ENCODE data around the gene CTIF. TPM values are rescaled to one million over a fixed set of nuclear protein-coding genes. Genes with fewer than 3 reads are reported as not detected.

CTIF gene
- total RNA-seq, 1 donor from 2014 or later: 137 TPM

DNA sequence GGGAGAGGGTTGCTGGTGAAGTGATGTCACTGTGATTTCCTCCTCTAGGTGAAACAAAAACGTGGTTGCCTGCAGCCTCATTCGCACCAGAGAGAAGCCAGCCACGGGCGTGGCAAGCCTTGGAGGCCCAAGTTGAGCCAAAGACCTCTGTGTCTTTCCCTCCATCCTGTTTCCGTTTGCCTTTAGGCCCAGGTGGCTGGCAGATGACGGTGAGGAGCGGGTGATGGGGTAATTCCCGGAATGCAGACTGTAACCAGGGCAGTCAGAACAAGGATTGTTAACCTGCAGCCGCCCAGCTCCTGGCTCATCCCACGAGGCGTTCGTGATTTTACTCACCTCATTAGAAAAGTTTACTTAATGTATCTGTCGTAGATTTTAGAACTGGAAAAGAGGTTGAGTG, 14.4 kb downstream of the CTIF start:
- peaks cover 5% of the 10 kb centered on the region for H3K27me3 Mint-ChIP-seq (ENCODE audit: unreplicated experiment)
- TF ChIP-seq, protein P1, sequence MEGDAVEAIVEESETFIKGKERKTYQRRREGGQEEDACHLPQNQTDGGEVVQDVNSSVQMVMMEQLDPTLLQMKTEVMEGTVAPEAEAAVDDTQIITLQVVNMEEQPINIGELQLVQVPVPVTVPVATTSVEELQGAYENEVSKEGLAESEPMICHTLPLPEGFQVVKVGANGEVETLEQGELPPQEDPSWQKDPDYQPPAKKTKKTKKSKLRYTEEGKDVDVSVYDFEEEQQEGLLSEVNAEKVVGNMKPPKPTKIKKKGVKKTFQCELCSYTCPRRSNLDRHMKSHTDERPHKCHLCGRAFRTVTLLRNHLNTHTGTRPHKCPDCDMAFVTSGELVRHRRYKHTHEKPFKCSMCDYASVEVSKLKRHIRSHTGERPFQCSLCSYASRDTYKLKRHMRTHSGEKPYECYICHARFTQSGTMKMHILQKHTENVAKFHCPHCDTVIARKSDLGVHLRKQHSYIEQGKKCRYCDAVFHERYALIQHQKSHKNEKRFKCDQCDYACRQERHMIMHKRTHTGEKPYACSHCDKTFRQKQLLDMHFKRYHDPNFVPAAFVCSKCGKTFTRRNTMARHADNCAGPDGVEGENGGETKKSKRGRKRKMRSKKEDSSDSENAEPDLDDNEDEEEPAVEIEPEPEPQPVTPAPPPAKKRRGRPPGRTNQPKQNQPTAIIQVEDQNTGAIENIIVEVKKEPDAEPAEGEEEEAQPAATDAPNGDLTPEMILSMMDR (IDR thresholded peaks at IDR 0.05; ENCODE audit: partially characterized antibody, unreplicated experiment): no peak
- peaks cover 29% of the 10 kb centered on the region for H3K4me1 Mint-ChIP-seq (ENCODE audit: low read depth, unreplicated experiment)
- DNase-seq: no peak
- H3K9me3 Mint-ChIP-seq (ENCODE audit: unreplicated experiment): peaks cover 4% of the 10 kb centered on the region
- peaks cover 14% of the 10 kb centered on the region for H3K36me3 Mint-ChIP-seq (ENCODE audit: unreplicated experiment)
- H3K27ac Mint-ChIP-seq (ENCODE audit: unreplicated experiment): no peak overlapping the region
- no peak overlapping the region for H3K4me3 Mint-ChIP-seq (ENCODE audit: unreplicated experiment)

DNA sequence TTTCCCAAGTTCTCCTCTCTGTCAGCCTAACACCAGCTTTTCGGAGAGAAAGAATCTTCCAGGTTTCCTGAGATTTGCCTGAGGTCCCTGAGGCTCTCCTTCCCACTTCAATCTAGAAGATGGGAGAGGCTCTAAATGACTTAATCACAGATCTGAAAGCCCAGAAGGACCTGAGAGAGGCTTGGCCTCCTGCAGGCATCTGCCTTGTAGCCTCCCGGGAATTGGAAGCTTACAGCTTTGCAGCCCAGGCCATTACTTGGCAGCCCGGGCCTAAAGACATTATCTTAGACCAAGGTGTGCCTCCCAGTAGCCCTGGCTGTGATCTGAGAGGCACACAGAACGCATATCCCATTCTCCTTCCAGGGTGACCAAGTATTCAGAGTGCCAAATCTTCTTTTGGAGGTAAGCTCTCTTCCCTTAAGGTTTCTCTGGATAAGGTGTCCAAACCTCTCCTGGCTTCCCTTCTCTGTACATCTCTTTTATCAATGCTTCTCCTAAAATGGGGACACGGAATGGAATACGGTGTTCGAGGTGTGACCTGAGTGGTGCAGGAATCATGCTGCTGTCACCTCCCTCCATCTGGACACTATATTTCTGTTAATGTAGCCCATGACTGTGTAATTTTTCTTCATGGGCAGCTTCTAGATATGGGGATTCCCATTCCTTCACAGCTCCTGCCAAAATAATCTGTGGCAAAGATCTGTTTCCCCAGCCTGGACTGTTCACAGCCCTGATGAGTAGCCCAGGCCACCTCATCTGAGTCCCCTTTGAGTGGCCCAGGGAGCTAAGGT, 16.0 kb downstream of the CTIF start:
- H3K9me3 Mint-ChIP-seq (ENCODE audit: unreplicated experiment): peaks cover 4% of the 10 kb centered on the region
- H3K27ac Mint-ChIP-seq (ENCODE audit: unreplicated experiment): peak overlapping the region; percentile 39
- H3K27me3 Mint-ChIP-seq (ENCODE audit: unreplicated experiment): peaks cover 5% of the 10 kb centered on the region
- H3K4me1 Mint-ChIP-seq (ENCODE audit: low read depth, unreplicated experiment): peaks cover 19% of the 10 kb centered on the region
- peaks cover 14% of the 10 kb centered on the region for H3K36me3 Mint-ChIP-seq (ENCODE audit: unreplicated experiment)
- H3K4me3 Mint-ChIP-seq (ENCODE audit: unreplicated experiment): peak overlapping the region; percentile 42
- DNase-seq: peak; percentile 54
- TF ChIP-seq, protein P1 (IDR thresholded peaks at IDR 0.05; ENCODE audit: partially characterized antibody, unreplicated experiment): no peak

DNA sequence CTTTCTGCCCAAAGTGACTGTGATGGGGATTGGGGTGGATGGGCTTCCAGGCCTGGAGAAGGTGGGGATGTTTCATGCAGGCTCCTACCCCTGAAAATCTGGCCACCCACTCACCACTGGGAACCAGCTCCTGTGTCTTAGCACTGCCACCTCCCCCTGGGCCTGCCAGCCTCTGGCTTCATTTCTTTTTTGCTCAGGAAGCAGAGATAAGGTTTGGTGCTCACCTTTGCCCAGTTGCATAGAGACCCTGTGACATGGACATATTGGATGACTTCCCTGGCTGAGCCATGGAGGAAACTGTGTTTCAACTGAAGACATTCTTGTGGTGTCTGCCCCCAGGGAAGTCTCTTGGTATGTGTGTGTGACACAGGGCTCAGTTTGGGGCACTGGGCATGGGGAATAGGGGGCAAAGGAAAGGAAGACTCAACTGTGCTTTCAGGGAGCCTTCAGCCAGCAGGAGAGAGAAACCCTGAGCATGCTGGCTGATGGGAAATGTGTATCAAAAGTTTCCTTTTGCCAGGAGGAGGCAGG, 16.7 kb downstream of the CTIF start:
- Mint-ChIP-seq H3K27ac (ENCODE audit: unreplicated experiment) (no peak overlapping the region), H3K4me3 (ENCODE audit: unreplicated experiment) (no peak overlapping the region), H3K4me1 (ENCODE audit: low read depth, unreplicated experiment) (peaks cover 18% of the 10 kb centered on the region), H3K9me3 (ENCODE audit: unreplicated experiment) (peaks cover 4% of the 10 kb centered on the region), H3K36me3 (ENCODE audit: unreplicated experiment) (peaks cover 12% of the 10 kb centered on the region), H3K27me3 (ENCODE audit: unreplicated experiment) (peaks cover 3% of the 10 kb centered on the region)
- TF ChIP-seq, protein P1 (IDR thresholded peaks at IDR 0.05; ENCODE audit: partially characterized antibody, unreplicated experiment): no peak
- DNase-seq: no peak

DNA sequence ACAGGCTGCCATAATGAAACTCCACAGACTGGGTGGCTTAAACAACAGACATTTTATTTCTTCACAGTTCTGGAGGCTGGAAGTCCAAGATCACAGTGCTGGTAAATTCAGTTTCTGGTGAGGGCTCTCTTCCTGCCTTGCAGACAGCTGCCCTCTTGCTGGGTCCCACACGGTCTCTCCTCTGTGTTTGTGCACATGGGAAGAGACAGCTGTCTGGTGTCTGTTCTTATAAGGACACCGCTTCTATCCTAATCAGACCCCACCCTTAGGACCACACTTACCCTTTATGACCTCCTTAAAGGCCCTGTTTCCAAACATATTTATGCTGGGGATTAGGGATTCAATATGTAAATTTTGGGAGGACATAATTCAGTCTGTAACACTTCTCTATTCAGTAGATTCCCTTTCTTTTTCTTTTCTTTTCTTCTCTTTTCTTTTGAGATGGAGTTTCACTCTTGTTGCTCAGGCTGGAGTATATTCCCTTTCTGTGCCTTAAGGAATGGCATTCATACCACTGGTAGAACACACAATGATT, 18.9 kb downstream of the CTIF start:
- no peak overlapping the region for H3K4me3 Mint-ChIP-seq (ENCODE audit: unreplicated experiment)
- DNase-seq: no peak
- peaks cover 21% of the 10 kb centered on the region for H3K4me1 Mint-ChIP-seq (ENCODE audit: low read depth, unreplicated experiment)
- peaks cover 3% of the 10 kb centered on the region for H3K36me3 Mint-ChIP-seq (ENCODE audit: unreplicated experiment)
- H3K27me3 Mint-ChIP-seq (ENCODE audit: unreplicated experiment): peaks cover 2% of the 10 kb centered on the region
- H3K9me3 Mint-ChIP-seq (ENCODE audit: unreplicated experiment): no peaks in the 10 kb centered on the region
- TF ChIP-seq, protein P1 (IDR thresholded peaks at IDR 0.05; ENCODE audit: partially characterized antibody, unreplicated experiment): no peak
- peak overlapping the region; percentile 56 for H3K27ac Mint-ChIP-seq (ENCODE audit: unreplicated experiment)

DNA sequence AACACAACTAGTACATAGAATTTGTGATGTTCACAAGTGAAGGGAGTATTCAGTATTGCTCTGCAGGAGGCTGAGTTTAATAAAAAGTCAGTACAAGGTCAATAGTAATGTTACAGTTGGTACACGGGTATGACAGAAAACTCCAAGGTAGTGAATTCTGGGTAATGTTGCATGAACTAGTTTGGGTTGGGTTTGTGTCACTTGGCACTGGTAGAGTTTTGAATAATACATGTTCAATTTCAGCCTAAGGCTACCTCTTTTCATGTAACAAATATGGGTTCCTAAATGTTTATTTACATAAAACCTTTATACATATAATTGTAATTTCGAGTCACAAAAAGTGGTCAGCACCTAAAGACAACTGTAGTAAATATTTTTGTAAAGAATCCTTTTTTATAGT, 19.4 kb downstream of the CTIF start:
- Mint-ChIP-seq H3K36me3 (ENCODE audit: unreplicated experiment) (peaks cover 3% of the 10 kb centered on the region), H3K4me1 (ENCODE audit: low read depth, unreplicated experiment) (peaks cover 19% of the 10 kb centered on the region), H3K27ac (ENCODE audit: unreplicated experiment) (no peak overlapping the region), H3K27me3 (ENCODE audit: unreplicated experiment) (peaks cover 2% of the 10 kb centered on the region), H3K9me3 (ENCODE audit: unreplicated experiment) (no peaks in the 10 kb centered on the region), H3K4me3 (ENCODE audit: unreplicated experiment) (no peak overlapping the region)
- TF ChIP-seq, protein P1 (IDR thresholded peaks at IDR 0.05; ENCODE audit: partially characterized antibody, unreplicated experiment): no peak
- DNase-seq: no peak
